SKM-1 treated with dmso at 0.1 percent for 144 hours (cell line): ENCODE measurements around the gene ATP2B3.
A peak's percentile ranks its signal among the peaks of the same experiment; 100 is the strongest.

Experiments used
- DNase-seq: peaks from one replicate; lab custom pipeline; 2025; ENCODE audit not compliant: unreplicated experiment; lab: John Stamatoyannopoulos, UW

ATP2B3 gene

DNA sequence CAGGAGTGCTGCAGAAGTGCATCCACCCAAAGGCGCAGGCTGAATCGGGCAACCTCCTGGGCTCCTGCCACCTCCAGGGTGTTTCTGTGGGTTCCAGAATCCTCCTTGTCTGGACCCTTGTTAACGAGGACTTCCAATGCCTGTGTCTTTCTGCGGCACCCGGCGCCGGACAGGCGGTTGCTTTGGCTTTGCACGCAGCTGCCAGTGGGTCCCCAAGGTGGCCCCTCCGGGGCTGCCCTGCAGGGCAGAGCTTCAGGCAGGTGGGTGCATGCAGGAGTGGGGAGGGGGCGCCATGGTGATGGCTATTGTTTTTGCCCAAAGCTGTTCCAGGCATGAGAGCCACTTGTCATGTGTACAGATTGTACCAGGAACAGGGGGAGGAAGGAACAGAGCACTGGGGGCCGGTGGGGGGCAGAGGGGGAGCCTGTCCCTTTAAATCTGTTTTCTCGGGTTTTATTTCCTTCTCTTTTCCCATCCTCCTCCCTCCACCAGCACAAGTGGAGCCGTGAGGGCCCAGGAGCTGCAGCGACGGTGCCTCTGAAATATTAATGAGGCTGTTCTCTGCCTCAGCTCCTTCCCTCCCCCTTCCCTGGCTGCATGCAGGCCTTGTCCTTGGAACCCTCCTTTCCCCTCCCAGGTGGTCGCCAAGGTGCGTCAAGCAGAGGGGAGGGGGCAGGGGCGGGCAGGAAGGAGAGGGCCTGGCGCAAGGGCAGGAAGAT lies 13.1 kb downstream of the ATP2B3 start:
- no peak for DNase-seq

DNA sequence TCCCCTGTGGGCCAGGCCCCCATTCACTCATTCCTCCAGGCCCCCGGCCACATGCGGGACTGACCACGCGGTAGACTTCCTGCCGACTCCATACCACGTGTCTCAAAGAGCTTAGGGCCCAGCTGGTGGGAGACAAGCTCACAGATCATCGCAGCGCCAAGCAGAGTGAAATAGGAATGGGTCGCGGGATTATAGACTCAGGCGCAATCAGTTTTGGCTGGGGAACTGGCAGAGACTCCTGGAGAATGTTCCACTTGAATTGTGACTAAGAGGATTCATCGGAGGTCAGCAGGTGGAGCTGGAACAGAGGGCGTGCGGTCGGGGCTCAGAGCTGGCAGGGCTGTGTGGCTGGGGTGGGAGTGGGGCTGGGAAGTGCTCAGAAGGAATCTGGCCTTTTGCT lies 15.6 kb downstream of the ATP2B3 start:
- DNase-seq = no peak

- DNase-seq = no peak
Observed at GRCh38 chrX:153537080-153537479, 19.6 kb downstream of the ATP2B3 start.

GRCh38 chrX:153537526-153538295 lies 20.3 kb downstream of the ATP2B3 start:
- DNase-seq = no peak

DNA sequence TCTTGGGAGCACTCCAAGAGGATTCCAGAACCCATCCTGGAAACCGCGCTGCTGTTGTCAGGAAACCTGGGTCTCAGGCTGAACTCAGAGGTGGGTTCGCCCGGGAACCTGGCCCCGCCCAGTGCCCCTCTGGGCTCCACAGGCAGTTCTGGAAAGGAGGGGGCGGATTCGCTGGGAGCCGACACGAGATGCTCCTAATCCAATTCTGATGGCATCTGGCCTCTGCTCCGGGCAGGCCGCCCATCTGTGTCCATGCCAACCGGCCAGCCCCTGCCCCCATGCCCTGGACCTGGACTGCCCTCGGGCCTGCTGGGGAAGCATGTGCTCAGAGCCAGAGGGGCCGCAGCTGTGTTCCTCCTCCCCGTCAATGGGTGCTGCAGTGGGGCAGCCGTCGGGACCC lies 21.0 kb downstream of the ATP2B3 start:
- no peak for DNase-seq

GRCh38 chrX:153539171-153539978 lies 21.9 kb downstream of the ATP2B3 start:
- peak; percentile 14 for DNase-seq

DNA sequence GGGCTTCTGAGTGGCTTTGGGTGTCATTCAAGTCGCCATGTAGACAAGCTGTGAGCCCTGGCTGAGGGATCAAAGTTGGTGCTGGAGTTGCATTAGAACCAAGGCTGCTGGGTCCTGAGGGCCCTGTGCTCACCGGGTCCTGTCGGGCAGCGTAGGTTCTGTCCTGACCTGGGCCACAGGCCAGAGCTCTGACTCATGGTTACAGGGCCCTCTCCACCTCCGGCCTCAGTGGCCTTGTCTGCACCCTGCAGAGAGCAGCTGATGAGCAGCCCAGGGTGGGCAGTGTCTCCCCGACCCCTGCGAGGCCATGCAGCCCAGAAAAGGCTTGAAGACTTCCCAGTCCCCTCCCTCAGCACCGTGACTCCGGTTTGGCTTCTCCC lies 22.5 kb downstream of the ATP2B3 start:
- no peak for DNase-seq

DNA sequence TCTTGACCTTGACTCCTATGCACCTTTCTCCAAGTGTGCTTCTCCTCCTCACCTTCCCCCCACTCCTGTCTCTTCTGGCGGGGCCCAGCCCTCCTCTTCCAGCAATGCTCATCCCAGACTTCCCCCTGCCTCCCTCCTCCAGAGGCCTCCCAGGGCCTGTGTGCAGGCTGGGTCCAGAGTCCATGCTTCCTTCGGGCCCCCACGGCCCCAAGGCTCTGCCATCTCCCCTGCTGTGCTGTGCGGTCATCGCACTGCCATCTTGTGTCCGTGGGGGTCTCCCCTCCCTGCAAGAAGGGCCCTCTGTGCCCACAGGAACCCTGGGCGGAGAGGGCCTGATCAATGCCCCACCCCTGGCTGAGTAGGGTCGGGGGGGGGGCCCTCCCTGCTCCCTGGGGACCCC lies 27.3 kb downstream of the ATP2B3 start:
- DNase-seq = no peak

DNA sequence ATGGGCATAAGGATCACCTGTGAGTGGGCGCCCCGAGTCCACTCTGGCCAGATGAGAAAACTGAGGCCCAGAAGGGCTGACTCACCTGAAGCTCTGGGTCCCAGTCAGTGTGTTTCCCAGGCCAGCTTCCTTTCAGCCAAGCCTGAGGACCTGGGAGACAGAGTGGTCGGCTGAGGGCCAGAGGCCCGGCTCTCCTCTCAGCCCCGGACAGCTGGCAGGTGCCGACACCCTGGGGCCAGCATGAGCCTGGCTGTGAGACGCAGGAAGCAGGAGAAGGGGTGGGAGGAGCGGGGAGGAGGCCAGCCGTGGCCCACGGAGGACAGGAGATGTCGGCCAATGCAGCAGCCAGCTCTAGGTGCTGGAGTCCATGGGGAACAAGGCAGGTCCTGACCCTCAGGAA lies 28.9 kb downstream of the ATP2B3 start:
- DNase-seq = no peak

DNA sequence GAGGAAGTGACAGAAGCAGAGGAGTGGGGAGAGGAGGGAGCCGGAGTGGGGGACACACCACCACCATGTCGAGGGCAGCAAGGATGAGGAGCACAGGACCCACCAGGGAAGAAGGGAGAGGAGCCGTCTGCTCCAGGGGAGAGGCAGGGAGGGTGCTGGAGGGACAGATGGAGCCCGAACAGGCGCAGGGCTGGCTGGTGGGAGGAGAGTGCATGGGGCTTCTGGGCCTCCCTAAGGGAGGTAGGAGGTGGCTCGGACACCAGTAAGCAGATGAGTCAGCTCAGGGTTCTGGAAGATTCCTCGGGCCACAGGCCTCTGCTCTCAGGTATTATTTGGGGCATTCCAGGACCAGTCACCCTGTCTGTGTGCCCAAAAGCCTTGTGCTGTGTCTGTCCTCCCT lies 29.8 kb downstream of the ATP2B3 start:
- DNase-seq = no peak

- no peak for DNase-seq
Observed at GRCh38 chrX:153549231-153549630, 31.8 kb downstream of the ATP2B3 start.

GRCh38 chrX:153549807-153550206 lies 32.4 kb downstream of the ATP2B3 start:
- DNase-seq = no peak

DNA sequence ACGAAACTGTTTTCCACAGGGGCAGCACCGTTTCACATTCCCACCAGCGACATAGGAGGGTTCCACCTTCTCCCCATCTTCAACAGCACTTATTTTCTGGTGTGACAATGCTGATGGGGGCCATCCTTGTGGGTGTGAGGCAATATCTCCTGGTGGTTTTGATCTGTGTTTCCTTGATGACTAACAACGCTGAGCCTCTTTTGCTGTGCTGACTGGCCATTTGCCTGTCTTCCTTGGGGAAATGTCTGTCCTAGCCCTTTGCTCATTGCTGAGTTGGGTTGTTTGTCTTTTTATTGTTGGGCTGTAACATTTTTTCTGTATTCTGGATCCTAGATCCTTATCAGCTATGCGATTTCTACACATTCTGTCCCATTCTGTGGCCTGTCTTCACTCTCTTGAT lies 33.7 kb downstream of the ATP2B3 start:
- DNase-seq = no peak

DNA sequence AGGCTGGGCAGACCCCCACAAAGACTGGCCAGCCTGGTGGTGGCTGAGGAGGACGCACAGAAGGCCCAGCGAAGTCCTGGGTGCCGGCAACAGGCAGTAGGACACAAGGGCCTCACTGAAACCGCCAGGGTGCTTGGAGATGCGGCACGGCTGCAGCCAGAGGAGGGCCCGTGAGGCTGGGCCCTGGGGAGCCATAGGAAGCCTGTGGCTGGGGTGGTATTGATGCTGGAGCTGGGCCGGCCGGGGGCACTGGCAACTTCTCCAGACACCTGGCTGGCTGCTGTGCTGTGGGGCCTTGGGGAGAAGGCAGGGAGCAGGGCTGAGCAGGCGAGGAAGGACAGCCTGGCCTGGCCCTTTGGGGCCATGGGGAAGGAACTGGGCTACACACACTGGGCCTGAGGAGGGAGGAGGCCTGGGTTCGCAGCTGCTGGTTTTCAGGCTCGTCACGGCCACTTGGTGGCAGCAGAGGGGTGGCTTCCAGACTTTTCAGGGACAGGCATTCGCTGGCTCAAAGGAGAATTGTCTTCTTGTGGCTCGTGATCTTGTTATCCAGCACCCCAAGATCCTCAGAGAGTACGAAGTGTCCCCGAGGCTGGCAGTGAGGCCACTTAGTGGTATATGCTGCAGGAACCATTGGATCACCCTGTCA lies 37.2 kb downstream of the ATP2B3 start:
- DNase-seq = peak; percentile 53

DNA sequence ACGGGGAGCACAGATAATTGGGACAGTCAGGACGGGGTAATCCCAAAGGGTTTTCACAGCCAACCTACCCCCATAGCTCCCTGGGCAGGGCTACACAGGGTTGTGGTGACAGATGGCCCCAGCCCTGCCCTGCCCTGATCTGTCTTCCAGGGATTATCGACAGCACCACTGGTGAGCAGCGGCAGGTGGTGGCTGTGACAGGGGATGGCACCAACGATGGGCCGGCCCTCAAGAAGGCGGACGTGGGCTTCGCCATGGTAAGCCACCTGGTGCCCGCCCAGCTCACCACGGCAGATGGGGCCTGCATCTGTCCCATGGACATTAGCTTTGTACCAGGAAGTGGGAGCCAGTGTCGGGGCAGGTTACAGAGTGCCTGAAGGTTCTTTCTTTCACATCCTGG lies 39.3 kb downstream of the ATP2B3 start:
- no peak for DNase-seq

DNA sequence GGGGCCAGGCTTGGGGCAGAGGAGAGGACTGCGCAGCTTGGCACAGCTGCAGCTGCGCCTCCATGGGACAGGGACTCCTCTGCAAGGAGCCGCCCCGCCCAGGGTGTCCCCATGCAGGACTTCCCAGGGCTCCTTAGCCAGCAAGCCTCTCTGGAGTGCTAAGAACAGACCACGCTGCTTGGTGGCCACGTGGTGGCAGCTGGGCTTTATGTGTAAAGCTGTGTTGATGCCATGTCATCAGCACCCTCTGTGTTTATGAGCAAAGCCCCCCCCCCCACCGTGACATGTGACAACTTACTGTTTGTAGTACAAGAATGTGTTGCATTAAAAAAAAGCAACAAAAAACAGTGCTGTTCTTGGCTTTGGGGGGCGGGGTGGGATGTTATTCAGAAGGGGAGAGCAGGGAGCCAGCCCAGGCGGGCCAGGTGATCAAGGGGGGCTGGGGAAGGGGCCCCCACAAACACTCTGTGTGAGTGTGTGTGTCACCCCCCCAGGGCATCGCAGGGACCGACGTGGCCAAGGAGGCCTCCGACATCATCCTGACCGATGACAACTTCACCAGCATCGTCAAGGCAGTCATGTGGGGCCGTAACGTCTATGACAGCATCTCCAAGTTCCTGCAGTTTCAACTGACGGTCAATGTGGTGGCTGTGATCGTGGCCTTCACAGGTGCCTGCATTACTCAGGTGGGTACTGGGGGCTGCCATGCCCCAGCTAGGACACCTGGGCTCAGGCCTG lies 40.3 kb downstream of the ATP2B3 start:
- DNase-seq = no peak

DNA sequence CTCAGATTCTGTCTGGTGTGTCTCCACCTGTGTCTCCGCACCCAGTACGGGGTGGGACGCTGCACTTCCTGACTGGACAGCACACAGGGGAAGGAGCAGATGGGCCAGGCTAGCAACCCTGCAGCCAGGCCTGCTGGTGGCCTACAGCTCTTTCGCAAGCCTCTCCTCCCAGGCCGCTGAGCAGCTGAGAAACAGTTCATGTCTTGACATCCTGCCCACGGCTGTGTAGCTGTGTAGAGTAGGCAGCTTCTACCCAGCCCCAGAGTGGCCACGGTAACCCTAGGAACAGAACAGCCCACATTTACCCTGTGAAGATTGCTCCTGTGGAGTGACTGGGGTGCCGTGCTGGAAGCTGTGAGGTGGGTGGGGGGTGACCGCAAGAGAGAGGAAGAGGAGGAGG lies 42.6 kb downstream of the ATP2B3 start:
- DNase-seq = peak; percentile 26

DNA sequence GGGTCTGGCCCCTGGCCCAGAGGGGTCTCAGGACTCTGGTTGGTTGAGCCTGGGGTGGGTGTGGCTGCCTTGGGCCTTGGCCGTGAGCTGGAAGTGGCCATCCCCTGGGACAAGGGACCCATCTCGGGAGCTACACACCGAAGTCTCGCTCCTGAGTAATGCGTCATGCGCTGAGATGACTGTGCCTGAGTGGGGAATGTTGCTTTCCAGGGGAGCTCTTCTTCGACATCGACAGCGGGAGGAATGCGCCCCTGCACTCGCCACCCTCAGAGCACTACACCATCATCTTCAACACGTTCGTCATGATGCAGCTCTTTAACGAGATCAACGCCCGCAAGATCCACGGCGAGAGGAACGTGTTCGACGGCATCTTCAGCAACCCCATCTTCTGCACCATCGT lies 43.0 kb downstream of the ATP2B3 start:
- DNase-seq = no peak

DNA sequence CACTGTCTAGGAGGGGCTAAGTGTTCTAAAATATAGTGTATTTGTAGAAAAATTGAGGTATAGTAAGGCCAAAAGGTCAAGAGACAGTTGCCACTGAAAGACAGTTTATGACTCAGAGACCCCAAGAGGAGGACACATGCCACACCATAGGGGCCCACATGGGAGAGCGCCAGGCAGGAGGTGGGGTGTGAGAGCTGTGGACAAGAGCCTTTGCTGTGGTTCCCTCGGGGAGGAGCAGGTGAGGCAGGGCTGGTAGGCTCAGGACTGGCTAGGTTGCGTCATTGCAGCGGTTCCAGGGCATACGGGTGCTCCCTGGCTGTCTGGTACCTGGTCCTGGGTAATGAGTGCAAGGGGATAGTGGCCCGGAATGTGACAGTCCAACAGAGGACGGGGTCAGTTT lies 43.9 kb downstream of the ATP2B3 start:
- no peak for DNase-seq

GRCh38 chrX:153562546-153562945 lies 45.1 kb downstream of the ATP2B3 start:
- no peak for DNase-seq
